ENCODE data around the gene STAMBP.
A peak's percentile ranks its signal among the peaks of the same experiment; 100 is the strongest.
"Not testable (repeated sequence)": the region's sequence is repeated elsewhere in the genome, so short reads cannot be mapped to it uniquely, and the experiment has no call there.

Gene STAMBP

DNA sequence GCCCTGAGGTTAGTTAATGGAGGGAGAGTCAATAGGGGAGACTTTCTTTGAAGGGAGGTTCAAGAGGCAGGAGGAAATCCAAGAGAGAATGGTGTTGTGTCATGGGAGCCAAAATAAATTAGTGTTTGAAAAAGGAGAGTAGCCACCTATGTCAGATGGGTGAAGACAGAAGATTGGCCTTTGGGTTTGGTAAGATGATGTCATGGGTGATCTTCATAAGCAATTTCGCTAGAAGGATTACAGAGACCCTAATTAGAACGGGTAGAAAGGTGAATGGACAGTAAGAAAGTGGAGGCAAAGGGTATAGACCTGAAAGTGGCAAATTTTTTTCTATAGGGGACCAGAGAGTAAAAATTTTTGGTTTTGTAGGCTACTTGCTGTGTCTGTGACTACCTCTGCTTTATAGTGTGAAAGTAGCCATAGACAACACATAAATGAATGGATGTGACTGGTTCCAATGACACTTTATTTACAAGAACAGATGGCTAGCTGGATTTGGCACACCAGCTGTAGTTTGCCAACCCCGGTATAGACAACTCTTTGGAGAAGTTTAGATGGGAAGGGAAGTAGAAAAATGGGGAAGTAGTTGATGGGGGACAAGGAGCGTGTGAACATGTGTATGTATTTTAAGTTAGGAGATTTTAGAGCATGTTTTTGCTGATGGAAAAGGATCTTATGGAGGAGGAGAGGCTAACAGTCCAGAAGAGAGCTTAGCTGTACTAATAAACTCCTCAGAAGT is 9.3 kb downstream of the STAMBP start:
- DNase-seq, result no peak

DNA sequence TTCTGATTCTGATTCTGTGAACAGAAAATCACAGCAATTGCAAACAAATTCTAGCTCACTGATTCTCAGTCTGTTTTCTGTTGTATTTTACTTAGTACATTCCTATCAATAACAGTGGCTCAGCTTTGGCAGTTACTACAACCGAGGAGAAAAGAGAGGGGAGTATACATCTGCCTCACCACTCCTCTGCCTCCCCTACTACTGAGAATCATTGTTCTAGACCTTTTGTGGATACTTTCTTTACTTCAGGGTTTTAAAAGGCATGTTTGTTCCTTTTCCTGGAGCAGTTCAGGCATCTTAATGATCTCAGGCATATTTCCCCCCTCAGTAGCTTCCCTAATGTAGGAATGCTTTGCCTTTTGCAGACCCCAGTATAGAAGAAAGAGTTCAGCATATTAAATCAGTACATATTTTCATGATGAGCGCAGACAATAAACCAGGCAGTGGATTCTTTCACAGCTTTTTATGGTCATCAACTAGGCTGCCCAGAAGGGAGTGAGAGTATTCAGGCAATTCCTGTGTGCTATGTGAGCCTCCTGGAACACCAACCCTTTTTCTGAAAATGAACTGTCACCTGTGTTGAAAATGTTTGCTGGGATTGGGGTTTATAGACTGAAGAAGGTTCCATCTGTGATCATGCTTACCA is 10.3 kb downstream of the STAMBP start:
- DNase-seq, result no peak

DNA sequence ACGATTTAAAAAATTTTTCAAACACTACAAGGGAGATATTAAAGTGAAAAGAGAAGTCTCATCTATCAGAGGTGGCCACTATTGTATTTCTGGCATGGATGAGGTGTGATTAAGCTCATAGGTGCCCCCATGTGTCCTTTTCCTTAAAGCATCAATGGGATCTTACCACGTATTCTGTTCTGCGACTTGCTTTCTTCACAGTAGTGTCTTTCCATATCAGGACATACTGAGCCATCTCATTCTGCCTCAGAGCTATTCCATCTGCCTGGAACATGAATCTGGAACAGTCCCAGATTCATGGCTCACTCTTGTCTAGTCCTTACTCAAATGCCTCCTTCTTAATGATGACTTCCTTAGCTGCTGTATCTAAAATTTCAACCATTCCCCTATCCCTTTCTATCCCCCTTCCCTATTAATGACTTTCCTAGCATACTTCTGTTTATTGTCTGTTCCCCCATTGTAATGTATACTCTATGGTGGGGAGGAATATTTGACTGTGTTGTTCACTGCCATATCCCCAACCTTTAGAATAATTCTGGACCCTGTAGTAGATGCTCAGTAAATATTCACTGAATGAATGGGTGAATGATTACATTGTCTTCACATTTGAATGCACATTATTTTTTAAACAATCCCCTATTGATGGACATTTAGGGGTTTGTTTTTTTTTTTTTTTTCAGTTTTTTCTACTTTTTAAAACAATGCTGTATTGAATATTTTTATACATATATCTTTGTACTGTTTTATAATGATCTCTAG is 11.1 kb downstream of the STAMBP start:
- no peak for DNase-seq

GRCh38 chr2:73841912-73842738 is 13.4 kb downstream of the STAMBP start:
- DNase-seq, result no peak

GRCh38 chr2:73842739-73843019 is 13.9 kb downstream of the STAMBP start:
- no peak for DNase-seq

GRCh38 chr2:73844087-73844486 is 15.3 kb downstream of the STAMBP start:
- no peak for DNase-seq

DNA sequence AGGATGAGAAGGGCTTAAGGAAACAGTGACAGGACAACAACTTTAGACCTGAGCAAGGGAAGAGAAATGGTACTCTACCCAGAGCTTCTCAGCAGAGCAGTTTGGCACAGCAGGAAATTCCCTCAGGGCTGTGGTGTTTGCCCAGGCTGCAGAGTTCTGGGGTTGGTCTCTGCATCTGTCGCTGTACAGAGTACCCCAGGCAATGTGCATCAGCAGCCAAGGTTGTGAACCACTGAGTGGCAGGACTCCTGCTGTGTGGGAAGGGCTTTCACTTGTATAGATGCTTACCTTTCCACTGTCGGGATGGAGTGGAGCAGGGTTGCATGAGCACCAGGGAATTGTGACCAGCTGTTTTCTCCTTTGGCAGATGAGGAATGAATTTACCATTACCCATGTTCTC is 21.2 kb downstream of the STAMBP start:
- DNase-seq, result no peak

DNA sequence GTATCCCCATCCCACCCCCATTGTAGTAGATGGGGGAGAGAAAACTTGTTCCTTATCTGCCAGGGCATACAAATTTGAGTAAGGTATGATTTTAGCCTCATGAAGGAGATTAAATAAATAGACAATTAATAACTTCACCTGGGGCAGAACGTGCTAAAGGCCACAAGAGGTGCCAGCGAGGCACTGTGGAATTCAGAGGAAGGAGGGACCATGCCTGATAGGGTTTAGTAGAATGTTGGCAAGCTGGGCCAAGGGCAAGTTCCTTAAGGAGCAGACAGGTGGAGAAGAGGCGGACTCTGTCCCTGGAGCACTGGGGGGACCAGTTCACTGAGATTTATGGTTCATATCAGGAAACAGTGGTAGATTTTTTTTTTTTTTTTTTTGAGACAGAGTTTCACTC is 22.5 kb downstream of the STAMBP start:
- no peak for DNase-seq

GRCh38 chr2:73852020-73852419 is 23.3 kb downstream of the STAMBP start:
- no peak for DNase-seq

- no peak for DNase-seq
Measured at GRCh38 chr2:73855526-73855925, 26.8 kb downstream of the STAMBP start.

DNA sequence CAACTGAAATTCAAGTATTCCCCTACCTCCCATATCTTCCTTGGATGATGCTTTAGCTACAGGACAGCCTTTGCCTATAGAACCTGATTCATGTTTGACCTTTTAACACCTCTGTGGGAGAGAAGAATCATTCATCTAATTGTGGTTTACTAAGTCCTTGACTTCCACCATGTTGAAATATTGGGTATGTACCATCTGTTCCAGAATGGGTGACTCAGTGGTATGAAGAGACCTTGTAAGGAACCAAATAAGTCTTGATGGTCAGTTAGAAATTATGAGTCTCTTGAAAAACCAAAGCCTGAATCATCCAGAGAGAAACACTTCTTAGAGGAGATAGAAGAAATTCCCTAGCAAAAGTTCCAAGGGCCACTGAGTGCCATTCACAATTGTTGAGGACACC is 27.5 kb downstream of the STAMBP start:
- no peak for DNase-seq

- peak; percentile 42 to 46 for DNase-seq
Measured at GRCh38 chr2:73859721-73860586, 31.2 kb downstream of the STAMBP start.

- no peak for DNase-seq
Measured at GRCh38 chr2:73862987-73863386, 34.2 kb downstream of the STAMBP start.

GRCh38 chr2:73868204-73868978 is 39.6 kb downstream of the STAMBP start:
- DNase-seq, result no peak

- DNase-seq, result no peak
Measured at GRCh38 chr2:73870084-73870483, 41.3 kb downstream of the STAMBP start.

DNA sequence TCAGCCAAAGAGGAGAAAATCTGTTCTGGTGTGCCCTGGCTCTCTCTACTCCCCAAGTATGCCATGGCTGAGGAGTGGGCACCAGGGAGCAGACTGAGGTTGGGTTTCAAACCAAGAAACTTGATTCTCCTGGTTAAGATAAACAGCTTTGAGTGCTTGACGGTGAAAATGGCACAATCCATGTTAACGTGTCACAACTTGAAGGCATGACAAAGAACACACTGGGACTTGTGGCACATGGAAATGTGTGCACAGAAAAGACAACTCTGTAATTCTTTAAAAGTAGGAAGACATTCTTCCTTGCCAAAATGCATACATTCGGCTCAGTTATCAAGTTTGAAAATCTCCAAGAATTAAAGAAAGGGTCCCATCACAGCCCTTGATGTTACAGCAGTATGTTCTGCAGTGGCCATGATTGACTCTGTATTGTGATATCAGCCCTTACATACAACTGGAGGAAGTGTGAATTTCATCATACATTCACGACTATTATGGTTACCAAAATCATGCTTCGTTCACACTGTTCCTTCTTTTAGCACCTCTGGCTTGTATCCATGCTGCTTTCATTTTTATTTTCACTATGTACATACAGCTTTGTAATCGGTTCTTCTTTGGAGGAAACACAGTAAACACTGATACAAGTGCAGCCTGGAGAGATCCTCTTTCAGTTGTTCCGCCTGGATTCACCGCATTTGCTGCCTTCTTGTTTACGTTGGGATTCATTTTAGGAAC is 48.5 kb downstream of the STAMBP start:
- no peak for DNase-seq

DNA sequence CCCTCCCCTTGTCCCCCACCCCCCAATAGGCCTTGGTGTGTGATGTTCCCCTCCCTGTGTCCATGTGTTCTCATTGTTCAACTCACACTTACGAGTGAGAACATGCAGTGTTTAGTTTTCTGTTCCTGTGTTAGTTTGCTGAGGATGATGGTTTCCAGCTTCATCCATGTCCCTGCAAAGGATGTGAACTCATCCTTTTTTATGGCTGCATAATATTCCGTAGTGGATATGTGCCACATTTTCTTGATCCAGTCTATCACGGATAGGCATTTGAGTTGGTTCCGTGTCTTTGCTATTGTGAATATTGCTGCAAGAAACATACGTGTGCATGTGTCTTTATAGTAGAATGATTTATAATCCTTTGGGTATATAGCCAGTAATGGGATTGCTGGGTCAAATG is 49.2 kb downstream of the STAMBP start:
- not testable (repeated sequence) for DNase-seq

GRCh38 chr2:73885406-73885805 is 56.6 kb downstream of the STAMBP start:
- DNase-seq, result no peak

DNA sequence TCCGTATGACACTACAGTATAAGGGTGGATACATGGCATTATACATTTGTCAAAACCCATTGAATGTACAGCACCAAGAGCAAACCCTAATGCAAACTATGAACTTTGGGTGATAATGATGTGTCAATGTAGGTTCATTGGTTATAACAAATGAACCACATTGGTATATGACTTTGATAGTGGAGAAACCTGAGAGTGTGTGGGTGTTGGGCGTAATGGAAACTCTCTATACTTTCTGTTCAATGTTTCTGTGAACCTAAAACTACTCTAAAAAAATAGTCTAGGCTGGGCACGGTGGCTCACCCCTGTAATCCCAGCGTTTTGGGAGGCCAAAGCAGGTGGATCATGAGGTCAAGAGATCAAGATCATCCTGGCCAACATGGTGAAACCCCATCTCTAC is 57.6 kb downstream of the STAMBP start:
- DNase-seq, result peak; percentile 58 to 60

DNA sequence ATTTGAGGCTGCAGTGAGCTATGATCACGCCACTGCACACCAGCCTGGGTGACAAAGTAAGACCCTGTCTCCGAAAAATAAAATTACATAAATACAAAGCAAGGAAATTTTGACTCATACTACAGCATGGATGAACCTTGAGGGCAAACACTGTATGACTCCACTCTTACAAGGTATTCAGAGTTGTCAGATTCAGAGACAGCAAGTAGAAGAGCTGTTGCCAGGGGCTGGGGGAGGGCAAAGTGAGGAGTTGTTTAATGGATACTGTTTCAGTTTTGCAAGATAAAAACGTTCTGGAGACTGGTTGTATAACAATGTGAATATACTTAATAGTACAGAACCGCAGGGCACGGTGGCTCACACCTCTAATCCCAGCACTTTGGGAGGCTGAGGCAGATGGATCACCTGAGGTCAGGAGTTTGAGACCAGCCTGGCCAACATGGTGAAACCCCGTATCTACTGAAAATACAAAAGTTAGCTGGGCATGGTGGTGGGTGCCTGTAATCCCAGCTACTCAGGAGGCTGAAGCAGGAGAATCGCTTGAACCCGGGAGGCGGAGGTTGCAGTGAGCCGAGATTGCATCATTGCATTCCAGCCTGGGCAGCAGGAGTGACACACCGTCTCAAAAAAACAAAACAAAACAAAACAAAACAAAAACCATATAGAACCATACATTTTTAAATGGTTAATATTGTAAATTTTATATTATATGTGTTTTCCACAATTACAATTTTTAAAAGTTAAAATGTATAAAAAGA is 59.0 kb downstream of the STAMBP start:
- DNase-seq, result peak in 1 of 2 donors; percentile 9
